NCI-H446 (cell line): Measurements from ENCODE around the gene PNCK.
"Not testable (repeated sequence)": the region's sequence is repeated elsewhere in the genome, so short reads cannot be mapped to it uniquely, and the experiment has no call there.

Source experiments
- DNase-seq, 2 experiments: peaks; one replicate each; lab custom pipeline; 2025; lab: John Stamatoyannopoulos, UW

Gene PNCK

GRCh38 chrX:153685751-153686696 is 12.4 kb upstream of the PNCK start:
- DNase-seq, result no peak

- DNase-seq, result no peak
Measured at GRCh38 chrX:153685156-153685536, 11.5 kb upstream of the PNCK start.

- no peak for DNase-seq
Measured at GRCh38 chrX:153684467-153685155, 11.0 kb upstream of the PNCK start.

GRCh38 chrX:153683486-153683885 is 9.9 kb upstream of the PNCK start:
- not testable (repeated sequence) for DNase-seq

GRCh38 chrX:153681175-153681574 is 7.6 kb upstream of the PNCK start:
- no peak for DNase-seq

- no peak for DNase-seq
Measured at GRCh38 chrX:153674219-153674851, 722 bp upstream of the PNCK start.

- DNase-seq, result no peak
Measured at GRCh38 chrX:153672531-153673427, 834 bp downstream of the PNCK start.

- no peak for DNase-seq
Measured at GRCh38 chrX:153671589-153672530, 1.8 kb downstream of the PNCK start.

GRCh38 chrX:153670748-153671588 is 2.6 kb downstream of the PNCK start:
- DNase-seq, result no peak

- no peak for DNase-seq
Measured at GRCh38 chrX:153669901-153670731, 3.5 kb downstream of the PNCK start.

GRCh38 chrX:153669174-153669890 is 4.3 kb downstream of the PNCK start:
- no peak for DNase-seq

GRCh38 chrX:153668423-153669173 is 5.0 kb downstream of the PNCK start:
- DNase-seq, result no peak

- DNase-seq, result peak; percentile 61 to 85
Measured at GRCh38 chrX:153667956-153668396, 5.6 kb downstream of the PNCK start.

GRCh38 chrX:153667281-153667955 is 6.2 kb downstream of the PNCK start:
- DNase-seq, result no peak

- DNase-seq, result no peak
Measured at GRCh38 chrX:153665726-153666306, 7.8 kb downstream of the PNCK start.

GRCh38 chrX:153662266-153662665 is 11.3 kb downstream of the PNCK start:
- DNase-seq, result no peak
